B cell (primary cell): ENCODE data around the gene SLC22A2. TPM values are rescaled to one million over a fixed set of nuclear protein-coding genes. Genes with fewer than 3 reads are reported as not detected.

ENCODE experiments used
- ATAC-seq: fragments of 200-7000 bp; cut with Tn5 transposase; one replicate; pipeline ENCODE4 v1.10.0; 2021; ENCODE audit warnings: low read depth, mild to moderate bottlenecking, moderate number of reproducible peaks, moderate library complexity
- CTCF ChIA-PET: fragments of 350-600 bp; sonication (Branson Sonifier 250); formaldehyde crosslinking; loops from one replicate; lab custom pipeline; 2021; ENCODE audit warnings: antibody characterized with exemption, inconsistent platforms; lab: Charles Lee
- POLR2A ChIA-PET: fragments of 350-600 bp; sonication (Branson Sonifier 250); formaldehyde crosslinking; loops from one replicate; lab custom pipeline; 2021; ENCODE audit warnings: antibody characterized with exemption; lab: Charles Lee
- DNase-seq: peaks from one replicate; pipeline ENCODE4 v3.0.0; 2013
- H2AFZ ChIP-seq: 2 replicates; pipeline ENCODE4 v1.6.1; 2012; ENCODE audit warnings: mild to moderate bottlenecking, low read depth, low read length; ENCODE audit not compliant: insufficient read depth, poor library complexity, severe bottlenecking
- H3K27ac ChIP-seq, 2 donors: 1 replicate in 1 of 2; 2 replicates in 1 of 2; pipeline ENCODE4 v1.5.1; 2012 to 2013; ENCODE audit warnings: low read length in 2 of 2, mild to moderate bottlenecking in 2 of 2, moderate library complexity in 1 of 2
- H3K27me3 ChIP-seq, 4 experiments: fragments of 200-600 bp in 1 of 4; sonication (generic) in 1 of 4; replicated peaks in 1 of 4; 1 replicate in 2 of 4; 2 replicates in 2 of 4; pipeline versions ENCODE4 v1.6.1 to v1.7.0; 2013 to 2016; ENCODE audit warnings: low read length in 3 of 4, mild to moderate bottlenecking in 2 of 4, mixed read lengths in 1 of 4, moderate library complexity in 1 of 4; ENCODE audit not compliant: insufficient read depth in 4 of 4, control insufficient read depth in 3 of 4; ENCODE audit errors: control extremely low read depth in 1 of 4
- H3K36me3 ChIP-seq, 2 experiments: replicated peaks in 1 of 2; 1 replicate in 1 of 2; 2 replicates in 1 of 2; pipeline versions ENCODE4 v1.6.1 to v1.7.1; 2013; ENCODE audit warnings: low read length in 1 of 2; ENCODE audit not compliant: insufficient read depth in 2 of 2, control insufficient read depth in 1 of 2; ENCODE audit errors: control extremely low read depth in 1 of 2, extremely low read depth in 1 of 2
- H3K4me1 ChIP-seq, 2 donors: fragments of 200-600 bp in 1 of 2; sonication (generic) in 1 of 2; 1 replicate in 1 of 2; 2 replicates in 1 of 2; pipeline versions ENCODE4 v1.5.1 to v1.6.1; 2013 to 2017; ENCODE audit warnings: low read length in 2 of 2; ENCODE audit not compliant: control insufficient read depth in 2 of 2, insufficient read depth in 2 of 2
- H3K4me2 ChIP-seq: replicated peaks from 2 replicates; pipeline ENCODE3; 2012; ENCODE audit warnings: mild to moderate bottlenecking, low read depth, low read length; ENCODE audit not compliant: poor library complexity, severe bottlenecking
- H3K4me3 ChIP-seq, 5 experiments: fragments of 200-600 bp in 1 of 5; sonication (generic) in 1 of 5; 1 replicate in 3 of 5; 2 replicates in 2 of 5; pipeline versions ENCODE4 v1.5.1 to v1.7.0; 2011 to 2016; ENCODE audit warnings: low read length in 4 of 5, mild to moderate bottlenecking in 4 of 5, low read depth in 2 of 5, control low read depth in 1 of 5, moderate library complexity in 1 of 5; ENCODE audit not compliant: insufficient read depth in 1 of 5; ENCODE audit errors: control extremely low read depth in 1 of 5, extremely low read depth in 1 of 5
- H3K79me2 ChIP-seq: fragments of 200-600 bp; sonication (generic); one replicate; pipeline ENCODE4 v1.6.0; 2016; ENCODE audit warnings: low read length; ENCODE audit not compliant: control insufficient read depth, insufficient read depth
- H3K9ac ChIP-seq: fragments of 200-600 bp; sonication (generic); 2 replicates; pipeline ENCODE4 v1.6.1; 2017; ENCODE audit warnings: mild to moderate bottlenecking, low read length, moderate library complexity
- H3K9me3 ChIP-seq, 3 donors: one replicate each; pipeline versions ENCODE4 v1.6.1 to v1.7.1; 2013; ENCODE audit warnings: low read length in 2 of 3; ENCODE audit not compliant: control insufficient read depth in 2 of 3, insufficient read depth in 1 of 3; ENCODE audit errors: control extremely low read depth in 1 of 3
- H4K20me1 ChIP-seq: 2 replicates; pipeline ENCODE4 v1.6.0; 2012; ENCODE audit warnings: mild to moderate bottlenecking, low read length; ENCODE audit not compliant: insufficient read depth, control insufficient read depth, poor library complexity, severe bottlenecking
- H3K27ac Mint-ChIP-seq: one replicate; pipeline ENCODE4 v1.8.0; 2021; ENCODE audit warnings: mixed read lengths
- H3K27me3 Mint-ChIP-seq: one replicate; pipeline ENCODE4 v1.8.0; 2021; ENCODE audit warnings: mixed read lengths
- H3K4me1 Mint-ChIP-seq: one replicate; pipeline ENCODE4 v1.8.0; 2021; ENCODE audit warnings: mixed read lengths
- H3K4me3 Mint-ChIP-seq: one replicate; pipeline ENCODE4 v1.8.0; 2021; ENCODE audit warnings: mixed read lengths
- H3K9me3 Mint-ChIP-seq: one replicate; pipeline ENCODE4 v1.8.0; 2022; ENCODE audit warnings: mixed read lengths; ENCODE audit not compliant: insufficient read depth
- EZH2 ChIP-seq: IDR thresholded peaks from 2 replicates; pipeline ENCODE4 v1.6.1; 2012; ENCODE audit warnings: borderline replicate concordance, low read depth, mild to moderate bottlenecking, moderate library complexity, low read length; ENCODE audit not compliant: insufficient read depth, poor library complexity, severe bottlenecking
- WGBS: methylation state at CpG from one replicate; pipeline ENCODE4 v1.1.5; 2013; ENCODE audit warnings: missing lambda C conversion rate; ENCODE audit not compliant: insufficient coverage; 5-methylcytosine and 5-hydroxymethylcytosine counted together
- intact Hi-C: fragments of 100-400 bp; cut with micrococcal nuclease; formaldehyde crosslinking; loops from one replicate; pipeline ENCODE4 v1.10.0; 2022
- polyA plus RNA-seq: library from polyadenylated mRNA; depleted of rRNA; stranded (reverse); fragments of >200 nt; gene quantifications from 2 replicates; pipeline ENCODE4 v1.2.3, GENCODE V29; 2012
- total RNA-seq, 2 donors: library from RNA; stranded (reverse); fragments of 120-200 nt in 1 of 2; gene quantifications; 1 replicate in 1 of 2; 2 replicates in 1 of 2; pipeline versions ENCODE4 v1.2.3 to v1.2.4, GENCODE V29; 2013 to 2022
- TF ChIP-seq, protein P1 (sequence below): fragments of 200-600 bp; IDR thresholded peaks from one replicate; pipeline ENCODE4 v1.8.0; 2022; ENCODE audit warnings: antibody characterized with exemption, mild to moderate bottlenecking

The SLC22A2 gene
- total and polyA plus RNA-seq, 2 donors (not counting 1 experiment from before 2014, with no cell fraction given): not detected

DNA sequence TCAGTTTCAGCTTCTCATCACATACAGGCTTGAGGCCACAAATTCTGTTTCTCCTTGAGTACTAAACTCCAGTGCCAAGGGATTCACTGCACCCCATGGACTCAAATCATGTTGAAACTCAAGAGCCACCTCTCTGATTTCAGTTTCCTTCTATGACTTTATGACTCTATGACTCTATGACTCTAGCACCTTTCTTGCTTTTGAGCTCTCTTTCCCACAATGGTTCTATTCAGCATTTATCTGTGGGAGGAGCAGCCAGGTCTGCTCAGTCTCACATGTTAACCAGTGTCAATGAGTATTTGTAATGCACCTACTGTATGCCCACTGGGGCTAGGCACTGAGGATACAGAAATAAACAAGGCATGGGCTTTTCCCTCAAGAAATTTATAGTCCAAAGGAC is 14.6 kb upstream of the SLC22A2 start:
- ATAC-seq: no peak
- ChIA-PET CTCF (no interaction called here), POLR2A (no interaction called here)
- Histone ChIP-seq H3K27me3 (no peaks in the 10 kb centered on the region), H3K4me2 (no peak overlapping the region), H4K20me1 (no peaks in the 10 kb centered on the region), H3K79me2 (no peaks in the 10 kb centered on the region), H3K4me1 (no peaks in the 10 kb centered on the region), H2AFZ (no peak overlapping the region), H3K27ac (no peak overlapping the region), H3K9me3 (peaks cover 0 to 6% (median 0%) of the 10 kb centered on the region in 3 donors), H3K9ac (no peak overlapping the region), H3K36me3 (no peaks in the 10 kb centered on the region), H3K4me3 (no peak overlapping the region)
- H3K27me3 Mint-ChIP-seq: no peaks in the 10 kb centered on the region
- H3K4me1 Mint-ChIP-seq: no peaks in the 10 kb centered on the region
- DNase-seq: no peak
- intact Hi-C loops: no loop called here
- TF ChIP-seq, protein P1, sequence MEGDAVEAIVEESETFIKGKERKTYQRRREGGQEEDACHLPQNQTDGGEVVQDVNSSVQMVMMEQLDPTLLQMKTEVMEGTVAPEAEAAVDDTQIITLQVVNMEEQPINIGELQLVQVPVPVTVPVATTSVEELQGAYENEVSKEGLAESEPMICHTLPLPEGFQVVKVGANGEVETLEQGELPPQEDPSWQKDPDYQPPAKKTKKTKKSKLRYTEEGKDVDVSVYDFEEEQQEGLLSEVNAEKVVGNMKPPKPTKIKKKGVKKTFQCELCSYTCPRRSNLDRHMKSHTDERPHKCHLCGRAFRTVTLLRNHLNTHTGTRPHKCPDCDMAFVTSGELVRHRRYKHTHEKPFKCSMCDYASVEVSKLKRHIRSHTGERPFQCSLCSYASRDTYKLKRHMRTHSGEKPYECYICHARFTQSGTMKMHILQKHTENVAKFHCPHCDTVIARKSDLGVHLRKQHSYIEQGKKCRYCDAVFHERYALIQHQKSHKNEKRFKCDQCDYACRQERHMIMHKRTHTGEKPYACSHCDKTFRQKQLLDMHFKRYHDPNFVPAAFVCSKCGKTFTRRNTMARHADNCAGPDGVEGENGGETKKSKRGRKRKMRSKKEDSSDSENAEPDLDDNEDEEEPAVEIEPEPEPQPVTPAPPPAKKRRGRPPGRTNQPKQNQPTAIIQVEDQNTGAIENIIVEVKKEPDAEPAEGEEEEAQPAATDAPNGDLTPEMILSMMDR: no peak
- no peak for TF ChIP-seq EZH2
- no peak overlapping the region for H3K4me3 Mint-ChIP-seq
- no peak overlapping the region for H3K27ac Mint-ChIP-seq
- no peaks in the 10 kb centered on the region for H3K9me3 Mint-ChIP-seq

DNA sequence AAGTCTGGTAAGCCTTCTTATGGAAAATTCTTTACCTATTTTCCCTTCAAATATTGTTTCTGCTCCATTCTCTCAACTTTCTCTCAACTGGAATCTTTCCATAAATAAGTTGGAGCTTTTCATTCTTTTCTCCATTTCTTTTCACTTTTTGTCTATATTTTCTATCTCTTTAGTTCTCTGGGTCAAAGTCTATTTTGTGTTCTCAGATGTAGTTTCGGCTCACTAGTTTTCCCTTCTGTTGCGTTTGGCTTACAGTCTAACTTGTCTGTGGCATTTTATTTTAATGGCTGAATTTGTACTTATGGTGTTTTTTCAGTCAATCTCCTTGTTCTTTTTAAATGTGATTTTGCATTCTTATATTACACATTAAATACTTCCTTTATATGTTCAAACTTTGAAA is 14.1 kb upstream of the SLC22A2 start:
- intact Hi-C loops: no loop called here
- Mint-ChIP-seq H3K9me3 (no peaks in the 10 kb centered on the region), H3K4me3 (no peak overlapping the region), H3K4me1 (no peaks in the 10 kb centered on the region), H3K27me3 (no peaks in the 10 kb centered on the region), H3K27ac (no peak overlapping the region)
- WGBS: no CpG with 5 or more reads among the region's 2 CpGs
- Histone ChIP-seq H3K27me3 (no peaks in the 10 kb centered on the region), H4K20me1 (no peaks in the 10 kb centered on the region), H3K27ac (no peak overlapping the region), H3K9me3 (peaks cover 0 to 6% (median 0%) of the 10 kb centered on the region in 3 donors), H3K4me2 (no peak overlapping the region), H3K4me1 (no peaks in the 10 kb centered on the region), H3K4me3 (no peak overlapping the region), H3K36me3 (no peaks in the 10 kb centered on the region), H2AFZ (no peak overlapping the region), H3K9ac (no peak overlapping the region), H3K79me2 (no peaks in the 10 kb centered on the region)
- no peak for ATAC-seq
- ChIA-PET CTCF (no interaction called here), POLR2A (no interaction called here)
- TF ChIP-seq, protein P1: no peak
- no peak for DNase-seq
